NCI-H2227 (cell line): Measurements from ENCODE around the gene ALPI.

Experiments used
- DNase-seq: peaks from one replicate; lab custom pipeline; 2025; ENCODE audit not compliant: unreplicated experiment; lab: John Stamatoyannopoulos, UW

Gene ALPI

GRCh38 chr2:232495292-232495691, 39.3 kb downstream of the ALPI start:
- no peak for DNase-seq

GRCh38 chr2:232496501-232497270, 40.7 kb downstream of the ALPI start:
- DNase-seq, result peak; percentile 37

- peak; percentile 24 for DNase-seq
Measured at GRCh38 chr2:232497348-232497747, 41.4 kb downstream of the ALPI start.

- DNase-seq, result no peak
Measured at GRCh38 chr2:232498452-232498851, 42.5 kb downstream of the ALPI start.

- no peak for DNase-seq
Measured at GRCh38 chr2:232501331-232501771, 45.4 kb downstream of the ALPI start.

- peak; percentile 42 for DNase-seq
Measured at GRCh38 chr2:232501794-232502390, 45.9 kb downstream of the ALPI start.

- peak; percentile 51 for DNase-seq
Measured at GRCh38 chr2:232502511-232502910, 46.6 kb downstream of the ALPI start.

GRCh38 chr2:232502911-232503808, 47.2 kb downstream of the ALPI start:
- DNase-seq, result peak; percentile 84

GRCh38 chr2:232503809-232504323, 47.9 kb downstream of the ALPI start:
- DNase-seq, result no peak

GRCh38 chr2:232504438-232504837, 48.5 kb downstream of the ALPI start:
- peak; percentile 68 for DNase-seq

GRCh38 chr2:232505856-232506255, 49.9 kb downstream of the ALPI start:
- DNase-seq, result no peak

GRCh38 chr2:232506709-232507108, 50.8 kb downstream of the ALPI start:
- no peak for DNase-seq

- no peak for DNase-seq
Measured at GRCh38 chr2:232508251-232508650, 52.3 kb downstream of the ALPI start.
